SIG-M5 treated with dmso at 0.1 percent for 504 hours (cell line): ENCODE data around the gene FBXL14.
"Not testable (repeated sequence)": the region's sequence is repeated elsewhere in the genome, so short reads cannot be mapped to it uniquely, and the experiment has no call there.

Experiments used
- DNase-seq: peaks from one replicate; lab custom pipeline; 2025; ENCODE audit not compliant: unreplicated experiment; lab: John Stamatoyannopoulos, UW

The FBXL14 gene

GRCh38 chr12:1619587-1619986 is 25.2 kb upstream of the FBXL14 start:
- peak; percentile 70 for DNase-seq

- DNase-seq: no peak
Measured at GRCh38 chr12:1619159-1619558, 24.8 kb upstream of the FBXL14 start.

GRCh38 chr12:1618489-1618888 is 24.1 kb upstream of the FBXL14 start:
- peak; percentile 35 for DNase-seq

- DNase-seq: peak; percentile 71
Measured at GRCh38 chr12:1616233-1617066, 22.1 kb upstream of the FBXL14 start.

GRCh38 chr12:1614360-1614759 is 20.0 kb upstream of the FBXL14 start:
- DNase-seq: no peak

- no peak for DNase-seq
Measured at GRCh38 chr12:1613860-1614259, 19.5 kb upstream of the FBXL14 start.

GRCh38 chr12:1611803-1612572 is 17.6 kb upstream of the FBXL14 start:
- no peak for DNase-seq

- no peak for DNase-seq
Measured at GRCh38 chr12:1610072-1610643, 15.8 kb upstream of the FBXL14 start.

- DNase-seq: peak; percentile 78
Measured at GRCh38 chr12:1608713-1609119, 14.3 kb upstream of the FBXL14 start.

GRCh38 chr12:1607940-1608712 is 13.7 kb upstream of the FBXL14 start:
- DNase-seq: no peak

- peak; percentile 92 for DNase-seq
Measured at GRCh38 chr12:1606021-1606622, 11.7 kb upstream of the FBXL14 start.

GRCh38 chr12:1605129-1606020 is 11.0 kb upstream of the FBXL14 start:
- DNase-seq: peak; percentile 74

- DNase-seq: no peak
Measured at GRCh38 chr12:1604464-1604863, 10.1 kb upstream of the FBXL14 start.

- peak; percentile 13 for DNase-seq
Measured at GRCh38 chr12:1603269-1603993, 9.1 kb upstream of the FBXL14 start.

GRCh38 chr12:1602706-1603105 is 8.3 kb upstream of the FBXL14 start:
- not testable (repeated sequence) for DNase-seq

- DNase-seq: no peak
Measured at GRCh38 chr12:1598757-1599156, 4.4 kb upstream of the FBXL14 start.

- peak; percentile 27 for DNase-seq
Measured at GRCh38 chr12:1595690-1596347, 1.4 kb upstream of the FBXL14 start.

- DNase-seq: no peak
Measured at GRCh38 chr12:1595026-1595561, 713 bp upstream of the FBXL14 start.

GRCh38 chr12:1594006-1594260 is 448 bp downstream of the FBXL14 start:
- no peak for DNase-seq
